ENCODE measurements around the gene SLC1A2.

SLC1A2 gene

GRCh38 chr11:35302398-35302797, 117.0 kb downstream of the SLC1A2 start:
- DNase-seq (ENCODE audit: low spot score) = no peak

- no peak for DNase-seq (ENCODE audit: low spot score)
Observed at GRCh38 chr11:35298369-35298768, 121.0 kb downstream of the SLC1A2 start.

GRCh38 chr11:35295751-35296150, 123.6 kb downstream of the SLC1A2 start:
- DNase-seq (ENCODE audit: low spot score) = no peak

- no peak for DNase-seq (ENCODE audit: low spot score)
Observed at GRCh38 chr11:35293699-35294098, 125.7 kb downstream of the SLC1A2 start.

GRCh38 chr11:35293035-35293434, 126.3 kb downstream of the SLC1A2 start:
- no peak for DNase-seq (ENCODE audit: low spot score)

- no peak for DNase-seq (ENCODE audit: low spot score)
Observed at GRCh38 chr11:35292279-35292678, 127.1 kb downstream of the SLC1A2 start.

GRCh38 chr11:35290876-35291275, 128.5 kb downstream of the SLC1A2 start:
- DNase-seq (ENCODE audit: low spot score) = no peak

GRCh38 chr11:35289821-35290220, 129.5 kb downstream of the SLC1A2 start:
- DNase-seq (ENCODE audit: low spot score) = peak; percentile 70

GRCh38 chr11:35288817-35289541, 130.4 kb downstream of the SLC1A2 start:
- peak; percentile 76 for DNase-seq (ENCODE audit: low spot score)

- no peak for DNase-seq (ENCODE audit: low spot score)
Observed at GRCh38 chr11:35288309-35288708, 131.0 kb downstream of the SLC1A2 start.

- DNase-seq (ENCODE audit: low spot score) = no peak
Observed at GRCh38 chr11:35287344-35287890, 131.9 kb downstream of the SLC1A2 start.

- no peak for DNase-seq (ENCODE audit: low spot score)
Observed at GRCh38 chr11:35286126-35286525, 133.2 kb downstream of the SLC1A2 start.

- no peak for DNase-seq (ENCODE audit: low spot score)
Observed at GRCh38 chr11:35285471-35285870, 133.9 kb downstream of the SLC1A2 start.

- DNase-seq (ENCODE audit: low spot score) = no peak
Observed at GRCh38 chr11:35282221-35282882, 137.0 kb downstream of the SLC1A2 start.

- DNase-seq (ENCODE audit: low spot score) = no peak
Observed at GRCh38 chr11:35281169-35281688, 138.1 kb downstream of the SLC1A2 start.

GRCh38 chr11:35280727-35281126, 138.6 kb downstream of the SLC1A2 start:
- no peak for DNase-seq (ENCODE audit: low spot score)

- no peak for DNase-seq (ENCODE audit: low spot score)
Observed at GRCh38 chr11:35277827-35278226, 141.5 kb downstream of the SLC1A2 start.

- DNase-seq (ENCODE audit: low spot score) = no peak
Observed at GRCh38 chr11:35276396-35277145, 142.8 kb downstream of the SLC1A2 start.

GRCh38 chr11:35275786-35276170, 143.6 kb downstream of the SLC1A2 start:
- DNase-seq (ENCODE audit: low spot score) = no peak

- DNase-seq (ENCODE audit: low spot score) = no peak
Observed at GRCh38 chr11:35274909-35275785, 144.2 kb downstream of the SLC1A2 start.

GRCh38 chr11:35272391-35272902, 146.9 kb downstream of the SLC1A2 start:
- DNase-seq (ENCODE audit: low spot score) = no peak

Measured in COLO829 (cell line).